WTC11 (cell line): ENCODE data around the gene CNPY4.

ENCODE experiments used
- ATF1 ChIP-seq: sonication (generic); formaldehyde crosslinking; IDR thresholded peaks from 2 replicates; pipeline ENCODE4 v1.8.1; 2023; ENCODE audit warnings: mild to moderate bottlenecking, moderate library complexity, missing genetic modification reagents
- ELF4 ChIP-seq: sonication (generic); formaldehyde crosslinking; IDR thresholded peaks from 2 replicates; pipeline ENCODE4 v1.8.1; 2022; ENCODE audit warnings: low read depth, mild to moderate bottlenecking, moderate library complexity, missing genetic modification reagents
- FOXP1 ChIP-seq: sonication (generic); formaldehyde crosslinking; IDR thresholded peaks from 2 replicates; pipeline ENCODE4 v1.8.0; 2022; ENCODE audit warnings: missing genetic modification reagents, mild to moderate bottlenecking, moderate library complexity, borderline replicate concordance
- GABPB1 ChIP-seq: sonication (generic); formaldehyde crosslinking; IDR thresholded peaks from 2 replicates; pipeline ENCODE4 v1.8.1; 2023; ENCODE audit warnings: mild to moderate bottlenecking, missing genetic modification reagents
- NR2C2 ChIP-seq: sonication (generic); formaldehyde crosslinking; IDR thresholded peaks from 2 replicates; pipeline ENCODE4 v1.8.0; 2022; ENCODE audit warnings: mild to moderate bottlenecking, missing genetic modification reagents
- NR3C1 ChIP-seq: sonication (generic); formaldehyde crosslinking; conservative IDR thresholded peaks from 2 replicates; pipeline ENCODE4 v1.8.1; 2023; ENCODE audit warnings: low read depth, mild to moderate bottlenecking, missing genetic modification reagents
- SMAD3 ChIP-seq: sonication (generic); formaldehyde crosslinking; IDR thresholded peaks from 2 replicates; pipeline ENCODE4 v1.8.0; 2022; ENCODE audit warnings: missing genetic modification reagents, mild to moderate bottlenecking, borderline replicate concordance
- ZBTB21 ChIP-seq: sonication (generic); formaldehyde crosslinking; IDR thresholded peaks from 2 replicates; pipeline ENCODE4 v1.8.1; 2023; ENCODE audit warnings: mild to moderate bottlenecking, missing genetic modification reagents, borderline replicate concordance
- ZNF121 ChIP-seq: sonication (generic); formaldehyde crosslinking; IDR thresholded peaks from 2 replicates; pipeline ENCODE4 v1.8.0; 2023; ENCODE audit warnings: missing genetic modification reagents
- TF ChIP-seq, protein P1 (sequence below): fragments of 200-600 bp; IDR thresholded peaks from 2 replicates; pipeline ENCODE4 v1.8.0; 2022; ENCODE audit warnings: antibody characterized with exemption
- TF ChIP-seq, protein P2 (sequence below): sonication (generic); formaldehyde crosslinking; IDR thresholded peaks from 2 replicates; pipeline ENCODE4 v1.8.1; 2022; ENCODE audit warnings: missing genetic modification reagents, borderline replicate concordance
- TF ChIP-seq, protein P3 (sequence below): sonication (generic); formaldehyde crosslinking; IDR thresholded peaks from 2 replicates; pipeline ENCODE4 v1.8.1; 2022; ENCODE audit warnings: mild to moderate bottlenecking, missing genetic modification reagents, moderate library complexity, borderline replicate concordance
- TF ChIP-seq, protein P4 (sequence below): sonication (generic); formaldehyde crosslinking; IDR thresholded peaks from 2 replicates; pipeline ENCODE4 v1.8.0; 2022; ENCODE audit warnings: mild to moderate bottlenecking, missing genetic modification reagents
- TF ChIP-seq, protein P5 (sequence below): sonication (generic); formaldehyde crosslinking; IDR thresholded peaks from 2 replicates; pipeline ENCODE4 v1.8.0; 2022; ENCODE audit warnings: missing genetic modification reagents

DNA sequence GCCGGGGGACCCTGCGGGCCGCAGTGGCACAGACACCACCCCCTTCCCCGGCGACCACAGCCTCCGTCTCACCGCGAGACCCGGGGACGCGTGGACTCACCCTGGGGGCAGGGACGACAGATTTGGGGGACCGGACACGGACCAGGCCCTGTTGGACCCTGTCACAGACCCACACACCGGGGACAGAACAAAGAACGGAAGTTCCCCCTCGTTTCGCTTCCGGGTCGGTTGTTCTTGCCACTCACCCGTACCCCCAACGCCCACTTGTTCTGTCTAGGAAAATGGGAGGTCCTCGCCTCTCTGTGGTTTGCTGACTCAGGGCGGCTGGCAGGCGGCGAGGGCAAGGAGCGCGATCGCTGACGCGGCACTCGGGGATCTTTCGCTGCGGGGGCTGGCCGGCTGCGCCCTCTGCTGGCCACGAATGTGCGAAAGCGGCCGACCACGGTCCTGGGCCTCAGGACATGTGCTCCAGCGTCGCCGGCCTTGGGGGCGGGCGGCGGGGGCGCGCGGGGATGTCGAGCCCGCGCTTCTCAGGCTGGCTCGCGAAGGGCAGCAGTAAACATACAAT is 37.8 kb upstream of the CNPY4 start, which contains the start of gene ZNF3:
- no peak for TF ChIP-seq ATF1
- TF ChIP-seq, protein P1, sequence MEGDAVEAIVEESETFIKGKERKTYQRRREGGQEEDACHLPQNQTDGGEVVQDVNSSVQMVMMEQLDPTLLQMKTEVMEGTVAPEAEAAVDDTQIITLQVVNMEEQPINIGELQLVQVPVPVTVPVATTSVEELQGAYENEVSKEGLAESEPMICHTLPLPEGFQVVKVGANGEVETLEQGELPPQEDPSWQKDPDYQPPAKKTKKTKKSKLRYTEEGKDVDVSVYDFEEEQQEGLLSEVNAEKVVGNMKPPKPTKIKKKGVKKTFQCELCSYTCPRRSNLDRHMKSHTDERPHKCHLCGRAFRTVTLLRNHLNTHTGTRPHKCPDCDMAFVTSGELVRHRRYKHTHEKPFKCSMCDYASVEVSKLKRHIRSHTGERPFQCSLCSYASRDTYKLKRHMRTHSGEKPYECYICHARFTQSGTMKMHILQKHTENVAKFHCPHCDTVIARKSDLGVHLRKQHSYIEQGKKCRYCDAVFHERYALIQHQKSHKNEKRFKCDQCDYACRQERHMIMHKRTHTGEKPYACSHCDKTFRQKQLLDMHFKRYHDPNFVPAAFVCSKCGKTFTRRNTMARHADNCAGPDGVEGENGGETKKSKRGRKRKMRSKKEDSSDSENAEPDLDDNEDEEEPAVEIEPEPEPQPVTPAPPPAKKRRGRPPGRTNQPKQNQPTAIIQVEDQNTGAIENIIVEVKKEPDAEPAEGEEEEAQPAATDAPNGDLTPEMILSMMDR = peak; percentile 86
- TF ChIP-seq, protein P2, sequence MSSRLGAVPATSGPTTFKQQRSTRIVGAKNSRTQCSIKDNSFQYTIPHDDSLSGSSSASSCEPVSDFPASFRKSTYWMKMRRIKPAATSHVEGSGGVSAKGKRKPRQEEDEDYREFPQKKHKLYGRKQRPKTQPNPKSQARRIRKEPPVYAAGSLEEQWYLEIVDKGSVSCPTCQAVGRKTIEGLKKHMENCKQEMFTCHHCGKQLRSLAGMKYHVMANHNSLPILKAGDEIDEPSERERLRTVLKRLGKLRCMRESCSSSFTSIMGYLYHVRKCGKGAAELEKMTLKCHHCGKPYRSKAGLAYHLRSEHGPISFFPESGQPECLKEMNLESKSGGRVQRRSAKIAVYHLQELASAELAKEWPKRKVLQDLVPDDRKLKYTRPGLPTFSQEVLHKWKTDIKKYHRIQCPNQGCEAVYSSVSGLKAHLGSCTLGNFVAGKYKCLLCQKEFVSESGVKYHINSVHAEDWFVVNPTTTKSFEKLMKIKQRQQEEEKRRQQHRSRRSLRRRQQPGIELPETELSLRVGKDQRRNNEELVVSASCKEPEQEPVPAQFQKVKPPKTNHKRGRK = no peak
- TF ChIP-seq NR2C2 (CRISPR knock-in tag) = peak; percentile 98
- peak; percentile 88 for TF ChIP-seq GABPB1 (CRISPR knock-in tag)
- peak; percentile 41; the same call in 1 of the 2 replicates for TF ChIP-seq SMAD3 (CRISPR knock-in tag)
- no peak; the same call in 1 of the 2 replicates for TF ChIP-seq ZBTB21 (CRISPR knock-in tag)
- peak; percentile 78; the same call in 1 of the 2 replicates for TF ChIP-seq FOXP1 (CRISPR knock-in tag)
- TF ChIP-seq, protein P3, sequence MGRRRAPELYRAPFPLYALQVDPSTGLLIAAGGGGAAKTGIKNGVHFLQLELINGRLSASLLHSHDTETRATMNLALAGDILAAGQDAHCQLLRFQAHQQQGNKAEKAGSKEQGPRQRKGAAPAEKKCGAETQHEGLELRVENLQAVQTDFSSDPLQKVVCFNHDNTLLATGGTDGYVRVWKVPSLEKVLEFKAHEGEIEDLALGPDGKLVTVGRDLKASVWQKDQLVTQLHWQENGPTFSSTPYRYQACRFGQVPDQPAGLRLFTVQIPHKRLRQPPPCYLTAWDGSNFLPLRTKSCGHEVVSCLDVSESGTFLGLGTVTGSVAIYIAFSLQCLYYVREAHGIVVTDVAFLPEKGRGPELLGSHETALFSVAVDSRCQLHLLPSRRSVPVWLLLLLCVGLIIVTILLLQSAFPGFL (CRISPR knock-in tag) = no peak
- TF ChIP-seq ZNF121 (CRISPR knock-in tag) = no peak
- TF ChIP-seq, protein P4, sequence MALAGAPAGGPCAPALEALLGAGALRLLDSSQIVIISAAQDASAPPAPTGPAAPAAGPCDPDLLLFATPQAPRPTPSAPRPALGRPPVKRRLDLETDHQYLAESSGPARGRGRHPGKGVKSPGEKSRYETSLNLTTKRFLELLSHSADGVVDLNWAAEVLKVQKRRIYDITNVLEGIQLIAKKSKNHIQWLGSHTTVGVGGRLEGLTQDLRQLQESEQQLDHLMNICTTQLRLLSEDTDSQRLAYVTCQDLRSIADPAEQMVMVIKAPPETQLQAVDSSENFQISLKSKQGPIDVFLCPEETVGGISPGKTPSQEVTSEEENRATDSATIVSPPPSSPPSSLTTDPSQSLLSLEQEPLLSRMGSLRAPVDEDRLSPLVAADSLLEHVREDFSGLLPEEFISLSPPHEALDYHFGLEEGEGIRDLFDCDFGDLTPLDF (CRISPR knock-in tag) = peak; percentile 57; the same call in 1 of the 2 replicates
- TF ChIP-seq, protein P5, sequence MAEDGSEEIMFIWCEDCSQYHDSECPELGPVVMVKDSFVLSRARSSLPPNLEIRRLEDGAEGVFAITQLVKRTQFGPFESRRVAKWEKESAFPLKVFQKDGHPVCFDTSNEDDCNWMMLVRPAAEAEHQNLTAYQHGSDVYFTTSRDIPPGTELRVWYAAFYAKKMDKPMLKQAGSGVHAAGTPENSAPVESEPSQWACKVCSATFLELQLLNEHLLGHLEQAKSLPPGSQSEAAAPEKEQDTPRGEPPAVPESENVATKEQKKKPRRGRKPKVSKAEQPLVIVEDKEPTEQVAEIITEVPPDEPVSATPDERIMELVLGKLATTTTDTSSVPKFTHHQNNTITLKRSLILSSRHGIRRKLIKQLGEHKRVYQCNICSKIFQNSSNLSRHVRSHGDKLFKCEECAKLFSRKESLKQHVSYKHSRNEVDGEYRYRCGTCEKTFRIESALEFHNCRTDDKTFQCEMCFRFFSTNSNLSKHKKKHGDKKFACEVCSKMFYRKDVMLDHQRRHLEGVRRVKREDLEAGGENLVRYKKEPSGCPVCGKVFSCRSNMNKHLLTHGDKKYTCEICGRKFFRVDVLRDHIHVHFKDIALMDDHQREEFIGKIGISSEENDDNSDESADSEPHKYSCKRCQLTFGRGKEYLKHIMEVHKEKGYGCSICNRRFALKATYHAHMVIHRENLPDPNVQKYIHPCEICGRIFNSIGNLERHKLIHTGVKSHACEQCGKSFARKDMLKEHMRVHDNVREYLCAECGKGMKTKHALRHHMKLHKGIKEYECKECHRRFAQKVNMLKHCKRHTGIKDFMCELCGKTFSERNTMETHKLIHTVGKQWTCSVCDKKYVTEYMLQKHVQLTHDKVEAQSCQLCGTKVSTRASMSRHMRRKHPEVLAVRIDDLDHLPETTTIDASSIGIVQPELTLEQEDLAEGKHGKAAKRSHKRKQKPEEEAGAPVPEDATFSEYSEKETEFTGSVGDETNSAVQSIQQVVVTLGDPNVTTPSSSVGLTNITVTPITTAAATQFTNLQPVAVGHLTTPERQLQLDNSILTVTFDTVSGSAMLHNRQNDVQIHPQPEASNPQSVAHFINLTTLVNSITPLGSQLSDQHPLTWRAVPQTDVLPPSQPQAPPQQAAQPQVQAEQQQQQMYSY (CRISPR knock-in tag) = no peak
- no peak for TF ChIP-seq NR3C1 (CRISPR knock-in tag)
- TF ChIP-seq ELF4 (CRISPR knock-in tag) = no peak
